SJCRH30 (cell line): Measurements from ENCODE around the gene GNA12. TPM values are rescaled to one million over a fixed set of nuclear protein-coding genes. Genes with fewer than 3 reads are reported as not detected.

Source experiments
- DNase-seq, 2 experiments: peaks; one replicate each; pipeline ENCODE4 v3.0.0-alpha.2; 2015 to 2020
- H3K27ac ChIP-seq: fragments of 250-450 bp; sonication (Bioruptor Pico); 2 replicates; pipeline ENCODE4 v1.5.1; 2020; ENCODE audit warnings: mild to moderate bottlenecking, moderate library complexity
- H3K27me3 ChIP-seq: fragments of 250-450 bp; sonication (Bioruptor Pico); 2 replicates; pipeline ENCODE4 v1.5.1; 2020; ENCODE audit warnings: mild to moderate bottlenecking, moderate library complexity
- H3K36me3 ChIP-seq: fragments of 250-450 bp; sonication (Bioruptor Pico); 2 replicates; pipeline ENCODE4 v1.5.1; 2020; ENCODE audit warnings: mild to moderate bottlenecking, moderate library complexity
- H3K4me1 ChIP-seq: fragments of 250-450 bp; sonication (Bioruptor Pico); 2 replicates; pipeline ENCODE4 v1.5.1; 2020; ENCODE audit warnings: mild to moderate bottlenecking, moderate library complexity
- H3K4me3 ChIP-seq: fragments of 250-450 bp; sonication (Bioruptor Pico); 2 replicates; pipeline ENCODE4 v1.5.1; 2020; ENCODE audit warnings: mild to moderate bottlenecking, moderate library complexity
- H3K9me3 ChIP-seq: fragments of 250-450 bp; sonication (Bioruptor Pico); replicated peaks from 2 replicates; pipeline ENCODE4 v1.5.1; 2020; ENCODE audit warnings: mild to moderate bottlenecking, moderate library complexity
- total RNA-seq: library from RNA; depleted of rRNA; stranded (reverse); fragments of >200 nt; shearing (Covaris generic); gene quantifications from 2 replicates; pipeline ENCODE4 v1.2.3, GENCODE V29; 2014

The GNA12 gene
- total RNA-seq, 1 experiment from 2014 or later = 19.3 TPM

DNA sequence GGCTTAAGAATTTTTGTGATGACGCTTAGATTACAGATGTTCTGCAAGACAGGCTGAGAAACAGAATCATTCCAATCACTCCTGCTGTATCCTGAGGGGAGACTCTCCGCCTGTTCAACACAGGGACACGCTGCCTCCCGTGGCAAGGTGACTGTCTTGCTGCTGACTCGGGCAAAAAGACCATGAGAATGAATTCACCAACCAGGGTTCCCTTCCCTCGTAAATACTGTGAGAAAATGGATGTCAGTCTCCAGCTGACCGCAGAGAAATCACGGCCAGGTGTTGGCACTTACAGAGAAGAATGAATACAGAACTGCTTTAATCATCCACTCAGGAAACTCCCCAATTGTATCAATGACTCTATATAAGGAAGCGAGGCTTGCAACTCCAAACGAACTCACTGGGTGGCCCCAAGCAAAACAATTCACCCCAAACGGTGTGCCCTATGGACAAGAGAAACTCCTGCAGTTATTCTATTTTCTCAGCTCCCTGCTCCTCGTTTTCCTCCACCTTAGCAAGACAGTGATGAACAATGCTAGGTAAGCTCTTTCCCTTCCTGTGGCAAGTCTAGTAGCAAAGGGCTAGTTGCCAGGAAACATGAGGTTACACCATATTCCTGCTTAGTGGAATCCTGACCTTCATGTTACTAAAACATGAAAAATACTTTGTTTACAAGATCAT lies 22.8 kb downstream of the GNA12 start:
- H3K36me3 ChIP-seq = no peaks in the 10 kb centered on the region
- H3K9me3 ChIP-seq = no peaks in the 10 kb centered on the region
- no peak overlapping the region for H3K4me3 ChIP-seq
- no peaks in the 10 kb centered on the region for H3K27me3 ChIP-seq
- H3K27ac ChIP-seq = peak overlapping the region; percentile 8; the same call in 1 of the 2 replicates
- H3K4me1 ChIP-seq = peaks cover 9% of the 10 kb centered on the region
- peak; percentile 45 to 68 for DNase-seq

GRCh38 chr7:2820508-2820934 lies 23.6 kb downstream of the GNA12 start:
- peak; percentile 27 to 31 for DNase-seq
- H3K36me3 ChIP-seq = no peaks in the 10 kb centered on the region
- H3K27me3 ChIP-seq = no peaks in the 10 kb centered on the region
- H3K27ac ChIP-seq = no peak overlapping the region; the same call in 1 of the 2 replicates
- peaks cover 9% of the 10 kb centered on the region for H3K4me1 ChIP-seq
- no peaks in the 10 kb centered on the region for H3K9me3 ChIP-seq
- H3K4me3 ChIP-seq = no peak overlapping the region

- Histone ChIP-seq H3K27ac (no peak overlapping the region), H3K9me3 (no peaks in the 10 kb centered on the region), H3K36me3 (no peaks in the 10 kb centered on the region), H3K27me3 (no peaks in the 10 kb centered on the region), H3K4me1 (peaks cover 9% of the 10 kb centered on the region), H3K4me3 (no peak overlapping the region)
- no peak for DNase-seq
Measured at GRCh38 chr7:2819954-2820397, 24.1 kb downstream of the GNA12 start.

DNA sequence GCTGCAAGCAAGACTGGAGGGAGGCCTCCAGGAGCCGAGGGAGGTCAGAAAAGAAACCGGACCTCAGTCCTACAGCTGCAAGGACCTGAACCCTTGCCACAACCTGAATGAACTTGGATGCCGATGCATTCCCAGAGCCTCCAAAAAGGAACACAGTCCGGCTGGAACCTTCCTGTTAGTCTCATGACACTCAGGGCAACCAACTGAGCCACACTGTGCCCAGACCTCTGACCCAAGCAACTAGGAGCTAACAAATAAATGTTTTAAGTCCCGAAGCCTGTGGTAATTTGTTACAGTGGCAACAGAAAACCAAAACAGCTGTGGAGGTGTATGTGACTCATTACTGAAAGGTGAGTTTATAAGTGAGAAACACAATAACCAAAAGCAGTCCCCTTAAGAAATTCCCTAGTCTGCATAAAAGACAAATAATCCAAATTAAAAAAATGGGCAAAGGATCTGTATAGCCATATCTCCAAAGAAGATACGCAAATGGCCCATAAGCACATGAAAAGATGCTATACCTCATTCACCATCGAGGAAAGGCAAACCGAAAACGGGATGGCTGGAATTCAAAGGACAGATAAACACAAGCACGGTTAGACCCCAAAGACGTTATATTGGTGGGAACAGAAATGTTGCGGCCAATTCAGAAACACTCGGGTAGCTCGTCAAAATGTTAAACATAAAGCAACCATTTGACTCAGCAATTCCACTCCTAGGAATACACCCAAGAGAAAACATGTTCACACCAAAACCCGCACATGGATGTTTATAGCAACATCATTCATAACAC lies 24.8 kb downstream of the GNA12 start:
- Histone ChIP-seq H3K36me3 (no peaks in the 10 kb centered on the region), H3K27me3 (no peaks in the 10 kb centered on the region), H3K4me3 (no peak overlapping the region), H3K27ac (no peak overlapping the region), H3K9me3 (no peaks in the 10 kb centered on the region), H3K4me1 (peaks cover 9% of the 10 kb centered on the region)
- DNase-seq = no peak

GRCh38 chr7:2818653-2819052 lies 25.5 kb downstream of the GNA12 start:
- peaks cover 9% of the 10 kb centered on the region for H3K4me1 ChIP-seq
- H3K27ac ChIP-seq = no peak overlapping the region
- no peaks in the 10 kb centered on the region for H3K27me3 ChIP-seq
- no peaks in the 10 kb centered on the region for H3K36me3 ChIP-seq
- no peak for DNase-seq
- H3K4me3 ChIP-seq = no peak overlapping the region
- H3K9me3 ChIP-seq = no peaks in the 10 kb centered on the region

DNA sequence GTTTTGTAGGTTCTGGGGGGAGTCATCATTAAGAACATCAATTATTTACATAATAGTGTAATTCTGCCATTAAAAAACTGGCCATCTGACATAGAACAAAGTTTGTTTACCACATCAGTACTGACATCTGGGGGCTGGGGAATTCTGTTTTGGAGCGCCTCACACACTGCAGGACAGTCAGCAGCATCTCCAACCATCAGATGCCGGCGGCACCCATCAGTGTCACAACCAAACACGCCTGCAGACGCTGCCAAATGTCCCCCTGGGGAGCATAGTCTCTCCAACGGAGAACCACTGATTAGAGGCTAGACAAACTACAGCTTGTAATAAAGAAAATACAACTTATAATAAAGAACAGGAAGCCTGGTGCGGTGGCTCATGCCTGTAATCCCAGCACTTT lies 26.0 kb downstream of the GNA12 start:
- Histone ChIP-seq H3K4me1 (peaks cover 9% of the 10 kb centered on the region), H3K4me3 (no peak overlapping the region), H3K27me3 (no peaks in the 10 kb centered on the region), H3K27ac (no peak overlapping the region), H3K9me3 (no peaks in the 10 kb centered on the region), H3K36me3 (no peaks in the 10 kb centered on the region)
- DNase-seq = no peak

DNA sequence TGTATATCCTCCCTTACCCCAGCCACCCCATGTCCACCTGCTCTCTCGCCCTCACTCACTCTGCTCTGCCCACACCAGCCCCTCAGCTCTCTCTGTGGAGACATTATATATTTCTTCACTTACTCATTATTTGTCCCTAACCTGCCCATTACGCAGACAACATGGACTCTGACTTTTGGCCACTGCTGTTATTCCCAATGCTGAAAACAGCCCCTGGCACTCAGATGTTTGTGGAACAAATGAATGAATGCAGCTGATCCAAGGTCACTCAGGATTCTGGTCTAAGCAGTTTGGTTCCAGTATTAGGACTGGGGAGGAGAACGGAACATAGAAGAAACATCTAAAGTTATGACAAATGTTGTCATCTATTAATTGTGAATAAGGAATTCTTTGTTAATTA lies 26.7 kb downstream of the GNA12 start:
- Histone ChIP-seq H3K4me1 (peaks cover 9% of the 10 kb centered on the region), H3K9me3 (no peaks in the 10 kb centered on the region), H3K4me3 (no peak overlapping the region), H3K27me3 (no peaks in the 10 kb centered on the region), H3K27ac (no peak overlapping the region), H3K36me3 (no peaks in the 10 kb centered on the region)
- no peak for DNase-seq

DNA sequence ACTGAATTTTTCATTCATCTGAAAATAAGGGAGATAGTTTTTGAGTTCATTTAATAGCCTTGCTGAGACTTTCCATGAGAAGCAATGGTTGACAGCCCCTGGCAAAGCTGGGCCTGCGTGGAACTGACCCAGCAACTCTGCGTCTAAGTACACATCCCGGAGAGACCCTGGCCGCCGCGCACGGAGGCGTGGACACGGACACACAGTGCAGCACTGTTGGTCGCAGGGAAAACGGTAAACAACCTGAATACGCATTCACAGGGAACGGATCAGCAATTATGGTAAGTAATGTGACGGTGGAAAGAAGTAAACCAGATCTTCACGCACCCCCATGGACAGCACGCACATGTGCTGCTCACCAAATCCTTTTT lies 28.2 kb downstream of the GNA12 start:
- Histone ChIP-seq H3K36me3 (no peaks in the 10 kb centered on the region), H3K27ac (no peak overlapping the region), H3K4me3 (no peak overlapping the region), H3K9me3 (no peaks in the 10 kb centered on the region), H3K4me1 (no peaks in the 10 kb centered on the region), H3K27me3 (no peaks in the 10 kb centered on the region)
- DNase-seq = no peak

DNA sequence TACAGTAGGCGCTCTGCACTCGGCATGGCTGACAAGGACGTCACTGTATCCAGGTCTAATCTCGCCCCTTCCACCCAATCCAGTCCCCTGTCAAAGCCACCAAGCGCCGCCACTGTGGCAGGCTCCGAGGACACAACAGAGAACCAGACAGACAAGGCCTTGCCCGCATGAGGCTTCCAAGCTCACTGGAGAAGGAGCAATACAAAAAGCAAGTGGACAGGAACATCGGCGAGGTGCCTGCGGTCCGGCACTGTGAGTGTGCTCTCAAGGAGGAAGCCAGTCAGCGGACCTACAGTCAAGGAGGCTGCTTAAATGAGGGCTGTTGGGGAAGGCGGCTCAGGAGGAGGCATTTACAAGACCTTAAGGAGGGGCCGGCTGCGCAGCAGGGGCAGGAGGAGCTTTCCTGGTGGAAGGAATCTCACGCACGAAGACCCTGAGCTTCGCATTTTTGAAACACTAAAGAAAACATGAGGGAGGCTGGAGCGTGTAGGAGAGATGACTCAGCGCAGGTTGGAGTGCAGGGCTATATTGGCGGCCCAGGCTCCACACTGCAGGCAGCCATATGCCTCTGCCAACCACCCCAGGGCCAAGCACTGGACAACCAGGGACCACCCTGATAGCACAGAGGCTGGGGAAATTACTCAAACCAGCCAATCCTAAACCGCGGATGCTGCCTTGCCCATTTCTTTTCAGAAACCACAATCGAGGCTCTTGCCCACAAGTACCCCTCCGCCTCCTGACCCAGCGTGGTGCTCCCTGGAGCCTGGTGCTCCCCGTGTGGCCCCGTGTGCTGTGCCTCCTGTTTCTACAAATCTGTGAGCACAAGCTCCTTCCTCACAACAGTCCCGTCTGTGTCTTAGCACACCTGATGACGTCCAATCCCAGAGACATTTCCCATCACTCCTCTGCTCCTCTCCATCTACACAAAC lies 28.9 kb downstream of the GNA12 start:
- Histone ChIP-seq H3K27ac (no peak overlapping the region), H3K27me3 (no peaks in the 10 kb centered on the region), H3K4me3 (no peak overlapping the region), H3K36me3 (no peaks in the 10 kb centered on the region), H3K9me3 (no peaks in the 10 kb centered on the region), H3K4me1 (no peaks in the 10 kb centered on the region)
- DNase-seq = no peak

DNA sequence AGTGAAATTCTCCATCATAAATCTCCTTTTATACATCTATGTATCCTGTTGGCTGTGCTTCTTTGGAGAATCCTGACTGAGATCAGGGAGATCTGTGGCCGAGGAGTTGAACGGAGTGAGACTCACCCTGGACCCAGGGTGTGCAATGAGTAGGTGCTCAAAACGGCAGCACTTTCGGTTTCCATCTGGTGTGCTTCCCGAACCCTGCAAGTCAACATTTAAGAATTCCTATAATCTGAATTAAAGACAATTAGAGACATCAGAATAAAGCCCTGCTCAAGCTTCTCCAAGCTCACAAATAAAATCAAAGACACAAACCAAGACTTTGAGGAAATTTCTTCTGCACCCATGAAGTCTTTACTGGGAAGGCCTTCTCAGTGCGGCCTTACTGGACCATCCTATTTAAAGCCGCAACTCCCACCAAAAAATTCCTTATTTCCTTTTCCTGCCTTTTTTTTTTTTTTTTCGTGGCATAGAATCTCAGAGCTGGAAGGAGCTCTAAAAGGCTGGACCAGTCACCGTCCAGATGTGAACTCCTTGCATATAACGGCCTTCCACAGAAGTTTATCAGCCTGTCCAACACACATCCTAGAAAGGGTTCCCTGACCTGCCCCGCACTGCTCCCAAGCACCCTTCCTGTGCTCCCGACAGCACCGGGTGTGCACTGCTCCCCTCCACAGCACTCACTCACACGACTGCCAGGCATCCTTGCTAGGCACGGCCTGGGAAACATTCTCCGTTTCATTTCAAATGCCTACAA lies 29.7 kb downstream of the GNA12 start:
- H3K4me3 ChIP-seq = no peak overlapping the region
- H3K4me1 ChIP-seq = no peaks in the 10 kb centered on the region
- H3K36me3 ChIP-seq = no peaks in the 10 kb centered on the region
- no peak for DNase-seq
- no peaks in the 10 kb centered on the region for H3K9me3 ChIP-seq
- H3K27me3 ChIP-seq = no peaks in the 10 kb centered on the region
- H3K27ac ChIP-seq = no peak overlapping the region

GRCh38 chr7:2813350-2814185 lies 30.5 kb downstream of the GNA12 start:
- DNase-seq = no peak
- H3K36me3 ChIP-seq = no peaks in the 10 kb centered on the region
- no peaks in the 10 kb centered on the region for H3K9me3 ChIP-seq
- no peaks in the 10 kb centered on the region for H3K27me3 ChIP-seq
- H3K27ac ChIP-seq = no peak overlapping the region
- H3K4me3 ChIP-seq = no peak overlapping the region
- no peaks in the 10 kb centered on the region for H3K4me1 ChIP-seq

DNA sequence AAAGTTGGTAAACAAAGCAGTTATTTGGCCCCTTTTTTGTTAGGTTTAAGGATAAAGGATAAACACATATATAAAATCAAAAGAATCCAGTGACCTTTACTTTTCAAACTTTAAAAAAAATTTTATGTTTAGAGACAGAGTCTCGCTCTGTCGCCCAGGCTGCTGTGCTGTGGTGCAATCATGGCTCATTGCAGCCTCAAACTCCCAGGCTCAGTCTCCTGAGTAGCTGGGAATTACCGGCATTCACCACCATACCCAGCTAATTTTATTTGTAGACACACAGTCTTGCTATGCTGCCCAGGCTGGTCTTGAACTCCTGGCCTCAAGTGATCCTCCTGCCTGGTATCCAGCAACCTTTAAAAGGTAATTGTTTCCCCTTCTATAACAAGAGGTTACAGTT lies 31.3 kb downstream of the GNA12 start:
- Histone ChIP-seq H3K27ac (no peak overlapping the region), H3K9me3 (no peaks in the 10 kb centered on the region), H3K4me1 (no peaks in the 10 kb centered on the region), H3K36me3 (no peaks in the 10 kb centered on the region), H3K27me3 (no peaks in the 10 kb centered on the region), H3K4me3 (no peak overlapping the region)
- DNase-seq = no peak

DNA sequence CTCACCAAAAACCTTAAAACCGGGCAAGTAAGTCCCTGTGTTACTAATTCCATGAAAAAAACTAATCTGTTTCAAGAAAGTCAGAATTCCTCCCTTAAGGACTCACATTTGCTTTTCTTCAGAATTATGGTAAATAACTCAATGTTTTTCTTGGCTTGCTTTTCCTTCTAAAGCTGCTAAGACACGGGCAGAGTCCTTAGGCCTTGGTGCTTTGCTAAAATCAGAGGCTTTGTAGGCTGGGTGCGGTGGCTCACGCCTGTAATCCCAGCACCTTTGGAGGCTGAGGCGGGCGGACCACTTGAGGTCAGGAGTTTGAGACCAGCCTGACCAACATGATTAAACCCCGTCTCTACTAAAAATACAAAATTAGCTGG lies 32.0 kb downstream of the GNA12 start:
- no peak for DNase-seq
- H3K27ac ChIP-seq = no peak overlapping the region
- no peaks in the 10 kb centered on the region for H3K36me3 ChIP-seq
- no peaks in the 10 kb centered on the region for H3K9me3 ChIP-seq
- no peaks in the 10 kb centered on the region for H3K27me3 ChIP-seq
- no peak overlapping the region for H3K4me3 ChIP-seq
- no peaks in the 10 kb centered on the region for H3K4me1 ChIP-seq
